ENCODE measurements around the gene SCYGR3. TPM values are rescaled to one million over a fixed set of nuclear protein-coding genes. Genes with fewer than 3 reads are reported as not detected.

Gene SCYGR3
- total and polyA plus RNA-seq, 2 experiments from 2014 or later, result not detected

- H3K36me3 ChIP-seq (ENCODE audit: insufficient read depth), result no peaks in the 10 kb centered on the region
- Mint-ChIP-seq H3K4me3 (no peak overlapping the region), H3K27me3 (ENCODE audit: insufficient read depth, low read depth, poor library complexity) (no peaks in the 10 kb centered on the region), H3K36me3 (ENCODE audit: low read depth) (no peaks in the 10 kb centered on the region), H3K4me1 (no peaks in the 10 kb centered on the region), H3K9me3 (no peaks in the 10 kb centered on the region), H3K27ac (no peak overlapping the region)
- H3K4me1 ChIP-seq (ENCODE audit: insufficient read depth), result no peaks in the 10 kb centered on the region
- DNase-seq (ENCODE audit: low spot score) (no peak), ATAC-seq (no peak)
- no peaks in the 10 kb centered on the region for H3K79me2 ChIP-seq (replicated peaks; ENCODE audit: insufficient read depth)
- H3F3A ChIP-seq (replicated peaks; ENCODE audit: low read depth), result no peaks in the 10 kb centered on the region
- H3K4me2 ChIP-seq, result no peak overlapping the region
- no peak overlapping the region for H3K27ac ChIP-seq (ENCODE audit: low read depth)
- H3K9me2 ChIP-seq (ENCODE audit: insufficient read depth), result no peaks in the 10 kb centered on the region
- no peak overlapping the region for H2AFZ ChIP-seq
- no peaks in the 10 kb centered on the region; the same call in 1 of the 2 replicates for H4K20me1 ChIP-seq (replicated peaks; ENCODE audit: insufficient read depth)
- no peaks in the 10 kb centered on the region for H3K27me3 ChIP-seq (ENCODE audit: insufficient read depth)
- H3K4me3 ChIP-seq, result no peak overlapping the region
- TF ChIP-seq, protein P1, sequence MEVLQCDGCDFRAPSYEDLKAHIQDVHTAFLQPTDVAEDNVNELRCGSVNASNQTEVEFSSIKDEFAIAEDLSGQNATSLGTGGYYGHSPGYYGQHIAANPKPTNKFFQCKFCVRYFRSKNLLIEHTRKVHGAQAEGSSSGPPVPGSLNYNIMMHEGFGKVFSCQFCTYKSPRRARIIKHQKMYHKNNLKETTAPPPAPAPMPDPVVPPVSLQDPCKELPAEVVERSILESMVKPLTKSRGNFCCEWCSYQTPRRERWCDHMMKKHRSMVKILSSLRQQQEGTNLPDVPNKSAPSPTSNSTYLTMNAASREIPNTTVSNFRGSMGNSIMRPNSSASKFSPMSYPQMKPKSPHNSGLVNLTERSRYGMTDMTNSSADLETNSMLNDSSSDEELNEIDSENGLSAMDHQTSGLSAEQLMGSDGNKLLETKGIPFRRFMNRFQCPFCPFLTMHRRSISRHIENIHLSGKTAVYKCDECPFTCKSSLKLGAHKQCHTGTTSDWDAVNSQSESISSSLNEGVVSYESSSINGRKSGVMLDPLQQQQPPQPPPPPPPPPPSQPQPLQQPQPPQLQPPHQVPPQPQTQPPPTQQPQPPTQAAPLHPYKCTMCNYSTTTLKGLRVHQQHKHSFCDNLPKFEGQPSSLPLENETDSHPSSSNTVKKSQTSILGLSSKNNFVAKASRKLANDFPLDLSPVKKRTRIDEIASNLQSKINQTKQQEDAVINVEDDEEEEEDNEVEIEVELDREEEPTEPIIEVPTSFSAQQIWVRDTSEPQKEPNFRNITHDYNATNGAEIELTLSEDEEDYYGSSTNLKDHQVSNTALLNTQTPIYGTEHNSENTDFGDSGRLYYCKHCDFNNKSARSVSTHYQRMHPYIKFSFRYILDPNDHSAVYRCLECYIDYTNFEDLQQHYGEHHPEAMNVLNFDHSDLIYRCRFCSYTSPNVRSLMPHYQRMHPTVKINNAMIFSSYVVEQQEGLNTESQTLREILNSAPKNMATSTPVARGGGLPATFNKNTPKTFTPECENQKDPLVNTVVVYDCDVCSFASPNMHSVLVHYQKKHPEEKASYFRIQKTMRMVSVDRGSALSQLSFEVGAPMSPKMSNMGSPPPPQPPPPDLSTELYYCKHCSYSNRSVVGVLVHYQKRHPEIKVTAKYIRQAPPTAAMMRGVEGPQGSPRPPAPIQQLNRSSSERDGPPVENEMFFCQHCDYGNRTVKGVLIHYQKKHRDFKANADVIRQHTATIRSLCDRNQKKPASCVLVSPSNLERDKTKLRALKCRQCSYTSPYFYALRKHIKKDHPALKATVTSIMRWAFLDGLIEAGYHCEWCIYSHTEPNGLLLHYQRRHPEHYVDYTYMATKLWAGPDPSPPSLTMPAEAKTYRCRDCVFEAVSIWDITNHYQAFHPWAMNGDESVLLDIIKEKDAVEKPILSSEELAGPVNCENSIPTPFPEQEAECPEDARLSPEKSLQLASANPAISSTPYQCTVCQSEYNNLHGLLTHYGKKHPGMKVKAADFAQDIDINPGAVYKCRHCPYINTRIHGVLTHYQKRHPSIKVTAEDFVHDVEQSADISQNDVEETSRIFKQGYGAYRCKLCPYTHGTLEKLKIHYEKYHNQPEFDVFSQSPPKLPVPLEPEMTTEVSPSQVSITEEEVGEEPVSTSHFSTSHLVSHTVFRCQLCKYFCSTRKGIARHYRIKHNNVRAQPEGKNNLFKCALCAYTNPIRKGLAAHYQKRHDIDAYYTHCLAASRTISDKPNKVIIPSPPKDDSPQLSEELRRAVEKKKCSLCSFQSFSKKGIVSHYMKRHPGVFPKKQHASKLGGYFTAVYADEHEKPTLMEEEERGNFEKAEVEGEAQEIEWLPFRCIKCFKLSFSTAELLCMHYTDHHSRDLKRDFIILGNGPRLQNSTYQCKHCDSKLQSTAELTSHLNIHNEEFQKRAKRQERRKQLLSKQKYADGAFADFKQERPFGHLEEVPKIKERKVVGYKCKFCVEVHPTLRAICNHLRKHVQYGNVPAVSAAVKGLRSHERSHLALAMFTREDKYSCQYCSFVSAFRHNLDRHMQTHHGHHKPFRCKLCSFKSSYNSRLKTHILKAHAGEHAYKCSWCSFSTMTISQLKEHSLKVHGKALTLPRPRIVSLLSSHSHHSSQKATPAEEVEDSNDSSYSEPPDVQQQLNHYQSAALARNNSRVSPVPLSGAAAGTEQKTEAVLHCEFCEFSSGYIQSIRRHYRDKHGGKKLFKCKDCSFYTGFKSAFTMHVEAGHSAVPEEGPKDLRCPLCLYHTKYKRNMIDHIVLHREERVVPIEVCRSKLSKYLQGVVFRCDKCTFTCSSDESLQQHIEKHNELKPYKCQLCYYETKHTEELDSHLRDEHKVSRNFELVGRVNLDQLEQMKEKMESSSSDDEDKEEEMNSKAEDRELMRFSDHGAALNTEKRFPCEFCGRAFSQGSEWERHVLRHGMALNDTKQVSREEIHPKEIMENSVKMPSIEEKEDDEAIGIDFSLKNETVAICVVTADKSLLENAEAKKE (CRISPR knock-in tag; IDR thresholded peaks at IDR 0.05), result no peak
- TF ChIP-seq ZNF331 (CRISPR knock-in tag; IDR thresholded peaks at IDR 0.05; ENCODE audit: low read depth), result no peak
- TF ChIP-seq, protein P2, sequence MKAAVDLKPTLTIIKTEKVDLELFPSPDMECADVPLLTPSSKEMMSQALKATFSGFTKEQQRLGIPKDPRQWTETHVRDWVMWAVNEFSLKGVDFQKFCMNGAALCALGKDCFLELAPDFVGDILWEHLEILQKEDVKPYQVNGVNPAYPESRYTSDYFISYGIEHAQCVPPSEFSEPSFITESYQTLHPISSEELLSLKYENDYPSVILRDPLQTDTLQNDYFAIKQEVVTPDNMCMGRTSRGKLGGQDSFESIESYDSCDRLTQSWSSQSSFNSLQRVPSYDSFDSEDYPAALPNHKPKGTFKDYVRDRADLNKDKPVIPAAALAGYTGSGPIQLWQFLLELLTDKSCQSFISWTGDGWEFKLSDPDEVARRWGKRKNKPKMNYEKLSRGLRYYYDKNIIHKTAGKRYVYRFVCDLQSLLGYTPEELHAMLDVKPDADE (IDR thresholded peaks at IDR 0.05), result no peak
- TF ChIP-seq CREB1 (CRISPR knock-in tag; IDR thresholded peaks at IDR 0.05; ENCODE audit: low read depth), result no peak
- no peak for TF ChIP-seq JUNB (IDR thresholded peaks at IDR 0.05; ENCODE audit: unreplicated experiment)
- TF ChIP-seq EZH2 (IDR thresholded peaks at IDR 0.05; ENCODE audit: low read depth, unreplicated experiment), result no peak
- TF ChIP-seq REST (IDR thresholded peaks at IDR 0.05; ENCODE audit: unreplicated experiment), result no peak
- no peak for TF ChIP-seq CTCF (conservative IDR thresholded peaks at IDR 0.05; ENCODE audit: low read depth in 2 of 2)
- TF ChIP-seq EZH2phosphoT487 (IDR thresholded peaks at IDR 0.05; ENCODE audit: unreplicated experiment), result no peak
- TF ChIP-seq ZNF114 (CRISPR knock-in tag; IDR thresholded peaks at IDR 0.05), result no peak
These were observed 8.2 kb downstream of the SCYGR3 start for GRCh38 chr2:227606476-227606875.

Measured in GM23338 (cell line).